GM13977 (cell line): ENCODE results near the gene F12.
A peak's percentile ranks its signal among the peaks of the same experiment; 100 is the strongest.

Experiments
- DNase-seq: peaks from one replicate; pipeline ENCODE4 v3.0.0; 2012; ENCODE audit warnings: low spot score
- in situ Hi-C: fragments of 300-500 bp; cut with MboI; formaldehyde crosslinking; loops from one replicate; pipeline ENCODE4 v1.12.0; 2022; ENCODE audit warnings: low sequenced_read_pairs, low pct_unique_long_range_greater_than_20kb, mixed read lengths, inconsistent platforms; ENCODE audit not compliant: unreplicated experiment
- TF ChIP-seq, protein P1 (sequence below): IDR thresholded peaks from 2 replicates; pipeline ENCODE4 v1.5.1; 2012; ENCODE audit warnings: mild to moderate bottlenecking, control low read depth; ENCODE audit not compliant: insufficient read depth; ENCODE audit errors: extremely low read depth, missing control alignments

F12 gene

DNA sequence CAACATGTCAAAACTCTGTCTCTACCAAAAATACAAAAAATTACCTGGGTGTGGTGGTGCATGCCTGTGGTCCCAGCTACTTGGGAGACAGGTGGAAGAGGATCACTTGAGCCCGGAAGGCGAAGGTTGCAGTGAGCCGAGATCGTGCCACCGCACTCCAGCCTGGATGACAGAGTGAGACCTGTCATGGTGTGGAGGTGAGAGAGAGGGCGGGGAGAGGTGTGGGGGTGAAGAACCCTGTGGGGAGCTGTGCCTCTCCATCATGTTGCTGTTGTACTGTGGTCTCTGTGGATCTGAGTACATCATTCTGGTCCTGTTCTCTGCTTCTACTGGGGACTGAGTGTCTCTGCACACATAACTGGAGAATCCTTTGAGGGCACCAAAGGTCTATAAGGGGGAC, 36.5 kb downstream of the F12 start:
- TF ChIP-seq, protein P1, sequence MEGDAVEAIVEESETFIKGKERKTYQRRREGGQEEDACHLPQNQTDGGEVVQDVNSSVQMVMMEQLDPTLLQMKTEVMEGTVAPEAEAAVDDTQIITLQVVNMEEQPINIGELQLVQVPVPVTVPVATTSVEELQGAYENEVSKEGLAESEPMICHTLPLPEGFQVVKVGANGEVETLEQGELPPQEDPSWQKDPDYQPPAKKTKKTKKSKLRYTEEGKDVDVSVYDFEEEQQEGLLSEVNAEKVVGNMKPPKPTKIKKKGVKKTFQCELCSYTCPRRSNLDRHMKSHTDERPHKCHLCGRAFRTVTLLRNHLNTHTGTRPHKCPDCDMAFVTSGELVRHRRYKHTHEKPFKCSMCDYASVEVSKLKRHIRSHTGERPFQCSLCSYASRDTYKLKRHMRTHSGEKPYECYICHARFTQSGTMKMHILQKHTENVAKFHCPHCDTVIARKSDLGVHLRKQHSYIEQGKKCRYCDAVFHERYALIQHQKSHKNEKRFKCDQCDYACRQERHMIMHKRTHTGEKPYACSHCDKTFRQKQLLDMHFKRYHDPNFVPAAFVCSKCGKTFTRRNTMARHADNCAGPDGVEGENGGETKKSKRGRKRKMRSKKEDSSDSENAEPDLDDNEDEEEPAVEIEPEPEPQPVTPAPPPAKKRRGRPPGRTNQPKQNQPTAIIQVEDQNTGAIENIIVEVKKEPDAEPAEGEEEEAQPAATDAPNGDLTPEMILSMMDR, result no peak
- in situ Hi-C loops, result no loop called here
- no peak for DNase-seq

DNA sequence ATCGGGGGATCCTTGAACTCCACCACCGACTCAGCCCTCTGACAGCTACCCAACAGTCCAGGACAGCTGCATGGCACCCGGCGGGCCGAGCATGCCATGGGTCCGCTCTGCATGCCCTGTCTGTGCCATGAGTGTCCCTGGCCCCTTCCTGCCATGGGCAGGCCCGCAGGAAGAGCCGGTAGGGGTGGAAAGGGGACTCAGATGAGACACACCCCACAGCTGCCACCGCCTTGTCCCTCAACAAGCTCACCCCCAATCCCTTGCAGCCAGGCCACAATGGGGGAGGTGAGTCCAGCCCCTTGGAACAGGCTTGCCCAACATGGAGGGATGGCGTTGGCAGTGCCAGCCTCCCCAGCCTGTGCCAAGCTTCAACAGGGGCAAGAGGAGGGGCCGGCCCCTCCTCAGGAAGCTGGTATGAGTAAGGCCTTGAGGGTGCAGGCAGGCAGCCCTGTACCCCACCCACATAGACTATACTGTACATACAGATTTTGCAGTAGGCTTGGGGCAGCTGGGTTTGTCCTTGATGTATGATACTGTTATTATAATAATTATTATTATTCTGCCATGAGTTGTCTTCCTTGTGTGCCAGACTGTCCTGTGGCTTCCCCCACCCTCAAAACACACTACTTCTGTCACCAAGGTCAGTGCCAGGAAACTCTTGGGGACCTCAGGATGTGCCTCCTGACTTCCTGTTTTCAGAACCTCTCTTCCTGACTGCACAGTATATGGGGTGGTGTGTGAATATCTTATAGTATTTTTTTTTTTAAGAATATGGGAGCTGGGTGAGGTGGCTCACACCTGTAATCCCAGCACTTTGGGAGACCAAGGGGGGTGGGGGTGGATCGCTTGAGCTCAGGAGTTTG, 37.1 kb downstream of the F12 start:
- TF ChIP-seq, protein P1, result no peak
- no peak for DNase-seq
- in situ Hi-C loops, result no loop called here

DNA sequence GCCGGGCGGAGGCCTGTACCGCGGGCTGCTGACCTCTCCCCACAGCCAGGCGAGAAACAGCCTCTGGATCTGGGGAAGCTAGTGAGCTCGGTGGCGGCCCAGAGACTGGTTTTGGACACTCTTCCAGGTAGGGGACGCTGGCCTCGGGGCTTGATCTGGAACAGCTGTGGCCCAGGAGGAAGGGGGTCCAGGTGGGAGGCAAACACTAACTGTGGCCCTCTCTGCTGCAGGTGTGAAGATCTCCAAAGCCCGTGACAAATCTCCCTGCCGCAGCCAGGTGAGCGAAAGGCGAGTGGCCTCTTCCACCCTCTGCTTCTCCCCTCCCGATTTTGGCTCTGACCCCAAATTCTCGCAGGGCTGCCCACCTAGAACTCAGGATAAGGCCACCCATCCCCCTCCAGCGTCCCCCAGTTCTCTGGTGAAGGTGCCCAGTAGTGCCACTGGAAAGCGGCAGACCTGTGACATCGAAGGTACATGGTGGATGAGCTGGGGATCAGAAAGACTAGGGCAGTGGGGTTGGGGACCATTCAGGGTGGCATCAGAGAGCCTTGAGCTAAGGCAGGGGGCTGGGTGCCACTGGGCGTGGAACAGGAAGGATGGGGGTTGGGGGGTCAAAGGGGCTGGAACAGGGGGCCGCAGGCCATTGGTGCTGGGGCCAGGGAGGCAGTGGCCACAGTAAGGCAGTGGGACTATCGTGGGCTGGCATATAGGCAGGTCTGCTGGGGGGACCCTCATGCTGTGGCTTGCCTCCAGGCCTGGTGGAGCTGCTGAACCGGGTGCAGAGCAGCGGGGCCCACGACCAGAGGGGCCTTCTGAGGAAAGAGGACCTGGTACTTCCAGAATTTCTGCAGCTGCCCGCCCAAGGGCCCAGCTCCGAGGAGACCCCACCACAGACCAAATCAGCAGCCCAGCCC, 38.0 kb downstream of the F12 start:
- in situ Hi-C loops, result no loop called here
- TF ChIP-seq, protein P1, result no peak
- DNase-seq, result no peak

DNA sequence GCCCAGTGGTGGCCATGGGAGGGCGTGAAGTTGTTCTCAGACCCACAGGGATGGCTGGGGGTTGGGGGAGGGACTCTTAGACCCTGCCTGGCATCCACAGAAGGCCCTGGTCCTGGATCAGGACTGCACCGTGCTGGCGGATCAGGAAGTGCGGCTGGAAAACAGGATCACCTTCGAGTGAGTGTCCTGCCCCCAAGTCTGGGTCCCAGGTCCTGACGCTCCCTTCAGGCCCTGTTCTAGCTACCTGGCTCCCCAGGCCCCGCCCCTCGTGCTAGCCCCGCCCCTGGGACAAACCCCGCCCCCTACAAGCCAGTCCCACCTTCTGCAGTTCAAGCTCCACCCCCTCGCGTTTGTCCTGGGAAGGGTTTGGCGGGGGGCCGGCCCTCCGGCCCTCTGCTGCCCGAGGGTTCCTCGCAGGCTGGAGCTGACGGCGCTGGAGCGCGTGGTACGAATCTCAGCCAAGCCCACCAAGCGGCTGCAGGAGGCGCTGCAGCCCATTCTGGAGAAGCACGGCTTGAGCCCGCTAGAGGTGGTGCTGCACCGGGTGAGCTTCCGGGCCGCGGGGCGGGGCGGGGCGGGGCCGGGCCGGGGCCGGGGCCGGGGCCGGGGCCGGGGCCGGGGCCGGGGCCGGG, 38.8 kb downstream of the F12 start:
- TF ChIP-seq, protein P1, result peak; percentile 24
- in situ Hi-C loops, result no loop called here
- DNase-seq, result peak; percentile 68

DNA sequence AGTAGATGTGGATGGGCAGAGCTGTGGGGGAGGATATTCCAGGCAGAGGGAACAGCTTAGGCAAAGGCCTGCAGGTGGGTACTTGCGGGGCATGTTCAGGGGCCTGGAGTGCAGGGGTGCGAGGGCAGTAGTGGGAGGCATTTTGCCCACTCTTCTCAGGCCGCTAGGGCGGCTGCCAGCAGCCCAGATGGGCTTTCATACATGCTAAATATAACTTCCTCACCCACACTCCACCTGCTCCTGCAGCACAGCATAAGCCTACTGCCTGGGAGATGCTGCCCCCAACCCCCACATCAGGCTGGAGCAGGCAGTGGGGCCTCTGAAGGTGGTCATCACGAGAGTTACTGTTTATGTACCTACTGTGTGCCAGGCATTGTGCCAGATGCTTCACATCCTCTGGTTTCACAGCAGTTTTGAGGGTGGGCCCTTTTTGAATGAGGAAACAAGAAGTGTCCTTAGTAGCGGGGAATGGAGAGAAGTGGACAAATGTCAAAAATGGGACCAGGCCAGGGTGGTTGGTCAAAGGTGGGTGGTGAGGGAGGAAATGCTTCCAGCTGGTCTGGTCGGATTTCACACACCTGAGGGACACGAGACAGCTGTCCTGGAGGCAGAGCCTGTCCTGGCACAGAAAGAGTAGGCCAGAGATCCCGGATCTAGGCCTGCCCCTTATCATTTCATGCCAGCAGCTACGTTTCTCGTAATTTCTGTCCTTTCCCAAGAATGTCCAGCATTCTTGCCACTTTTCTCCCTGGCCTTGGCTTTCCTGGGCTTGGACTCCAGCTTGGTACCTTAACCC, 39.5 kb downstream of the F12 start:
- no peak for DNase-seq
- in situ Hi-C loops, result no loop called here
- TF ChIP-seq, protein P1, result no peak
